Measurements from ENCODE around the gene RNF212. TPM values are rescaled to one million over a fixed set of nuclear protein-coding genes. Genes with fewer than 3 reads are reported as not detected.

Gene RNF212
- total and polyA plus RNA-seq, 2 experiments from 2014 or later = 17.0 to 20.6 TPM

DNA sequence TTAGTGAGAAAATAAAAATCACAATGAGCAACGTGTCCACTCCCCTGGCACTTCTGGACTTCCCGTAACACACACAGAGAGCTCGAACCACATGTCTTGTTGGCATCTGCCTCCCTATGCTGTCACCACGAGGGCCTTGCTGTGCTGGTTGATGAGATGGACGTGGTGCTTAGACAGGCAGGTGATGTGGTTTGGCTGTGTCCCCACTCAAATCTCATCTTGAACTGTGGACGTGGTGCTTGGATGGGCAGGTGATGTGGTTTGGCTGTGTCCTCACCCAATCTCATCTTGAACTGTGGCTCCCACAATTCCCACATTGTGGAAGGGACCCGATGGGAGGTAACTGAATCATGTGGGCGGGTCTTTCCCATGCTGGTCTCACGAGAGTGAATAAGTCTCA lies 61.9 kb downstream of the RNF212 start:
- Histone ChIP-seq H3K9me2 (ENCODE audit: insufficient read depth) (no peaks in the 10 kb centered on the region), H3F3A (replicated peaks; ENCODE audit: low read depth) (no peaks in the 10 kb centered on the region), H4K20me1 (replicated peaks; ENCODE audit: insufficient read depth) (no peaks in the 10 kb centered on the region), H3K4me1 (ENCODE audit: insufficient read depth) (no peaks in the 10 kb centered on the region), H2AFZ (no peak overlapping the region), H3K4me3 (no peak overlapping the region), H3K27me3 (ENCODE audit: insufficient read depth) (no peaks in the 10 kb centered on the region), H3K4me2 (no peak overlapping the region), H3K36me3 (ENCODE audit: insufficient read depth) (no peaks in the 10 kb centered on the region), H3K79me2 (replicated peaks; ENCODE audit: insufficient read depth) (no peaks in the 10 kb centered on the region), H3K27ac (ENCODE audit: low read depth) (no peak overlapping the region)
- TF ChIP-seq, protein P1, sequence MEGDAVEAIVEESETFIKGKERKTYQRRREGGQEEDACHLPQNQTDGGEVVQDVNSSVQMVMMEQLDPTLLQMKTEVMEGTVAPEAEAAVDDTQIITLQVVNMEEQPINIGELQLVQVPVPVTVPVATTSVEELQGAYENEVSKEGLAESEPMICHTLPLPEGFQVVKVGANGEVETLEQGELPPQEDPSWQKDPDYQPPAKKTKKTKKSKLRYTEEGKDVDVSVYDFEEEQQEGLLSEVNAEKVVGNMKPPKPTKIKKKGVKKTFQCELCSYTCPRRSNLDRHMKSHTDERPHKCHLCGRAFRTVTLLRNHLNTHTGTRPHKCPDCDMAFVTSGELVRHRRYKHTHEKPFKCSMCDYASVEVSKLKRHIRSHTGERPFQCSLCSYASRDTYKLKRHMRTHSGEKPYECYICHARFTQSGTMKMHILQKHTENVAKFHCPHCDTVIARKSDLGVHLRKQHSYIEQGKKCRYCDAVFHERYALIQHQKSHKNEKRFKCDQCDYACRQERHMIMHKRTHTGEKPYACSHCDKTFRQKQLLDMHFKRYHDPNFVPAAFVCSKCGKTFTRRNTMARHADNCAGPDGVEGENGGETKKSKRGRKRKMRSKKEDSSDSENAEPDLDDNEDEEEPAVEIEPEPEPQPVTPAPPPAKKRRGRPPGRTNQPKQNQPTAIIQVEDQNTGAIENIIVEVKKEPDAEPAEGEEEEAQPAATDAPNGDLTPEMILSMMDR (conservative IDR thresholded peaks at IDR 0.05; ENCODE audit: low read depth in 2 of 2) = no peak
- no peak for TF ChIP-seq EZH2 (IDR thresholded peaks at IDR 0.05; ENCODE audit: low read depth, unreplicated experiment)
- no peak for TF ChIP-seq EZH2phosphoT487 (IDR thresholded peaks at IDR 0.05; ENCODE audit: unreplicated experiment)
- TF ChIP-seq CREB1 (CRISPR knock-in tag; IDR thresholded peaks at IDR 0.05; ENCODE audit: low read depth) = no peak
- TF ChIP-seq STAT1 (IDR thresholded peaks at IDR 0.05; ENCODE audit: unreplicated experiment) = no peak
- TF ChIP-seq POLR2AphosphoS5 (IDR thresholded peaks at IDR 0.05; ENCODE audit: low read depth) = no peak
- no peak for TF ChIP-seq ZNF331 (CRISPR knock-in tag; IDR thresholded peaks at IDR 0.05; ENCODE audit: low read depth)
- TF ChIP-seq JUNB (IDR thresholded peaks at IDR 0.05; ENCODE audit: unreplicated experiment) = no peak
- no peak for TF ChIP-seq NANOG (IDR thresholded peaks at IDR 0.05; ENCODE audit: borderline replicate concordance)
- no peak for TF ChIP-seq ZNF114 (CRISPR knock-in tag; IDR thresholded peaks at IDR 0.05)
- TF ChIP-seq, protein P2, sequence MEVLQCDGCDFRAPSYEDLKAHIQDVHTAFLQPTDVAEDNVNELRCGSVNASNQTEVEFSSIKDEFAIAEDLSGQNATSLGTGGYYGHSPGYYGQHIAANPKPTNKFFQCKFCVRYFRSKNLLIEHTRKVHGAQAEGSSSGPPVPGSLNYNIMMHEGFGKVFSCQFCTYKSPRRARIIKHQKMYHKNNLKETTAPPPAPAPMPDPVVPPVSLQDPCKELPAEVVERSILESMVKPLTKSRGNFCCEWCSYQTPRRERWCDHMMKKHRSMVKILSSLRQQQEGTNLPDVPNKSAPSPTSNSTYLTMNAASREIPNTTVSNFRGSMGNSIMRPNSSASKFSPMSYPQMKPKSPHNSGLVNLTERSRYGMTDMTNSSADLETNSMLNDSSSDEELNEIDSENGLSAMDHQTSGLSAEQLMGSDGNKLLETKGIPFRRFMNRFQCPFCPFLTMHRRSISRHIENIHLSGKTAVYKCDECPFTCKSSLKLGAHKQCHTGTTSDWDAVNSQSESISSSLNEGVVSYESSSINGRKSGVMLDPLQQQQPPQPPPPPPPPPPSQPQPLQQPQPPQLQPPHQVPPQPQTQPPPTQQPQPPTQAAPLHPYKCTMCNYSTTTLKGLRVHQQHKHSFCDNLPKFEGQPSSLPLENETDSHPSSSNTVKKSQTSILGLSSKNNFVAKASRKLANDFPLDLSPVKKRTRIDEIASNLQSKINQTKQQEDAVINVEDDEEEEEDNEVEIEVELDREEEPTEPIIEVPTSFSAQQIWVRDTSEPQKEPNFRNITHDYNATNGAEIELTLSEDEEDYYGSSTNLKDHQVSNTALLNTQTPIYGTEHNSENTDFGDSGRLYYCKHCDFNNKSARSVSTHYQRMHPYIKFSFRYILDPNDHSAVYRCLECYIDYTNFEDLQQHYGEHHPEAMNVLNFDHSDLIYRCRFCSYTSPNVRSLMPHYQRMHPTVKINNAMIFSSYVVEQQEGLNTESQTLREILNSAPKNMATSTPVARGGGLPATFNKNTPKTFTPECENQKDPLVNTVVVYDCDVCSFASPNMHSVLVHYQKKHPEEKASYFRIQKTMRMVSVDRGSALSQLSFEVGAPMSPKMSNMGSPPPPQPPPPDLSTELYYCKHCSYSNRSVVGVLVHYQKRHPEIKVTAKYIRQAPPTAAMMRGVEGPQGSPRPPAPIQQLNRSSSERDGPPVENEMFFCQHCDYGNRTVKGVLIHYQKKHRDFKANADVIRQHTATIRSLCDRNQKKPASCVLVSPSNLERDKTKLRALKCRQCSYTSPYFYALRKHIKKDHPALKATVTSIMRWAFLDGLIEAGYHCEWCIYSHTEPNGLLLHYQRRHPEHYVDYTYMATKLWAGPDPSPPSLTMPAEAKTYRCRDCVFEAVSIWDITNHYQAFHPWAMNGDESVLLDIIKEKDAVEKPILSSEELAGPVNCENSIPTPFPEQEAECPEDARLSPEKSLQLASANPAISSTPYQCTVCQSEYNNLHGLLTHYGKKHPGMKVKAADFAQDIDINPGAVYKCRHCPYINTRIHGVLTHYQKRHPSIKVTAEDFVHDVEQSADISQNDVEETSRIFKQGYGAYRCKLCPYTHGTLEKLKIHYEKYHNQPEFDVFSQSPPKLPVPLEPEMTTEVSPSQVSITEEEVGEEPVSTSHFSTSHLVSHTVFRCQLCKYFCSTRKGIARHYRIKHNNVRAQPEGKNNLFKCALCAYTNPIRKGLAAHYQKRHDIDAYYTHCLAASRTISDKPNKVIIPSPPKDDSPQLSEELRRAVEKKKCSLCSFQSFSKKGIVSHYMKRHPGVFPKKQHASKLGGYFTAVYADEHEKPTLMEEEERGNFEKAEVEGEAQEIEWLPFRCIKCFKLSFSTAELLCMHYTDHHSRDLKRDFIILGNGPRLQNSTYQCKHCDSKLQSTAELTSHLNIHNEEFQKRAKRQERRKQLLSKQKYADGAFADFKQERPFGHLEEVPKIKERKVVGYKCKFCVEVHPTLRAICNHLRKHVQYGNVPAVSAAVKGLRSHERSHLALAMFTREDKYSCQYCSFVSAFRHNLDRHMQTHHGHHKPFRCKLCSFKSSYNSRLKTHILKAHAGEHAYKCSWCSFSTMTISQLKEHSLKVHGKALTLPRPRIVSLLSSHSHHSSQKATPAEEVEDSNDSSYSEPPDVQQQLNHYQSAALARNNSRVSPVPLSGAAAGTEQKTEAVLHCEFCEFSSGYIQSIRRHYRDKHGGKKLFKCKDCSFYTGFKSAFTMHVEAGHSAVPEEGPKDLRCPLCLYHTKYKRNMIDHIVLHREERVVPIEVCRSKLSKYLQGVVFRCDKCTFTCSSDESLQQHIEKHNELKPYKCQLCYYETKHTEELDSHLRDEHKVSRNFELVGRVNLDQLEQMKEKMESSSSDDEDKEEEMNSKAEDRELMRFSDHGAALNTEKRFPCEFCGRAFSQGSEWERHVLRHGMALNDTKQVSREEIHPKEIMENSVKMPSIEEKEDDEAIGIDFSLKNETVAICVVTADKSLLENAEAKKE (CRISPR knock-in tag; IDR thresholded peaks at IDR 0.05) = no peak
- TF ChIP-seq, protein P3, sequence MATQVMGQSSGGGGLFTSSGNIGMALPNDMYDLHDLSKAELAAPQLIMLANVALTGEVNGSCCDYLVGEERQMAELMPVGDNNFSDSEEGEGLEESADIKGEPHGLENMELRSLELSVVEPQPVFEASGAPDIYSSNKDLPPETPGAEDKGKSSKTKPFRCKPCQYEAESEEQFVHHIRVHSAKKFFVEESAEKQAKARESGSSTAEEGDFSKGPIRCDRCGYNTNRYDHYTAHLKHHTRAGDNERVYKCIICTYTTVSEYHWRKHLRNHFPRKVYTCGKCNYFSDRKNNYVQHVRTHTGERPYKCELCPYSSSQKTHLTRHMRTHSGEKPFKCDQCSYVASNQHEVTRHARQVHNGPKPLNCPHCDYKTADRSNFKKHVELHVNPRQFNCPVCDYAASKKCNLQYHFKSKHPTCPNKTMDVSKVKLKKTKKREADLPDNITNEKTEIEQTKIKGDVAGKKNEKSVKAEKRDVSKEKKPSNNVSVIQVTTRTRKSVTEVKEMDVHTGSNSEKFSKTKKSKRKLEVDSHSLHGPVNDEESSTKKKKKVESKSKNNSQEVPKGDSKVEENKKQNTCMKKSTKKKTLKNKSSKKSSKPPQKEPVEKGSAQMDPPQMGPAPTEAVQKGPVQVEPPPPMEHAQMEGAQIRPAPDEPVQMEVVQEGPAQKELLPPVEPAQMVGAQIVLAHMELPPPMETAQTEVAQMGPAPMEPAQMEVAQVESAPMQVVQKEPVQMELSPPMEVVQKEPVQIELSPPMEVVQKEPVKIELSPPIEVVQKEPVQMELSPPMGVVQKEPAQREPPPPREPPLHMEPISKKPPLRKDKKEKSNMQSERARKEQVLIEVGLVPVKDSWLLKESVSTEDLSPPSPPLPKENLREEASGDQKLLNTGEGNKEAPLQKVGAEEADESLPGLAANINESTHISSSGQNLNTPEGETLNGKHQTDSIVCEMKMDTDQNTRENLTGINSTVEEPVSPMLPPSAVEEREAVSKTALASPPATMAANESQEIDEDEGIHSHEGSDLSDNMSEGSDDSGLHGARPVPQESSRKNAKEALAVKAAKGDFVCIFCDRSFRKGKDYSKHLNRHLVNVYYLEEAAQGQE (IDR thresholded peaks at IDR 0.05; ENCODE audit: unreplicated experiment) = no peak
- TF ChIP-seq, protein P4, sequence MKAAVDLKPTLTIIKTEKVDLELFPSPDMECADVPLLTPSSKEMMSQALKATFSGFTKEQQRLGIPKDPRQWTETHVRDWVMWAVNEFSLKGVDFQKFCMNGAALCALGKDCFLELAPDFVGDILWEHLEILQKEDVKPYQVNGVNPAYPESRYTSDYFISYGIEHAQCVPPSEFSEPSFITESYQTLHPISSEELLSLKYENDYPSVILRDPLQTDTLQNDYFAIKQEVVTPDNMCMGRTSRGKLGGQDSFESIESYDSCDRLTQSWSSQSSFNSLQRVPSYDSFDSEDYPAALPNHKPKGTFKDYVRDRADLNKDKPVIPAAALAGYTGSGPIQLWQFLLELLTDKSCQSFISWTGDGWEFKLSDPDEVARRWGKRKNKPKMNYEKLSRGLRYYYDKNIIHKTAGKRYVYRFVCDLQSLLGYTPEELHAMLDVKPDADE (IDR thresholded peaks at IDR 0.05) = no peak
- H3K4me1 Mint-ChIP-seq = peaks cover 9% of the 10 kb centered on the region
- peaks cover 18% of the 10 kb centered on the region for H3K27me3 Mint-ChIP-seq (ENCODE audit: insufficient read depth, low read depth, poor library complexity)
- H3K4me3 Mint-ChIP-seq = no peak overlapping the region
- DNase-seq (ENCODE audit: low spot score) = no peak
- H3K27ac Mint-ChIP-seq = no peak overlapping the region
- no peak for ATAC-seq
- H3K36me3 Mint-ChIP-seq (ENCODE audit: low read depth) = peaks cover 3% of the 10 kb centered on the region; the same call in 1 of the 3 replicates
- H3K9me3 Mint-ChIP-seq = peaks cover 3% of the 10 kb centered on the region; the same call in 2 of the 3 replicates

All from GM23338 (cell line).